HG03457 (cell line): ENCODE measurements around the gene PAX8.
"Not testable (repeated sequence)": the region's sequence is repeated elsewhere in the genome, so short reads cannot be mapped to it uniquely, and the experiment has no call there.

Source experiments
- ATAC-seq: cut with Tn5 transposase; IDR thresholded peaks from one replicate; pipeline ENCODE4 v1.9.1; 2021; ENCODE audit warnings: moderate number of reproducible peaks; ENCODE audit not compliant: unreplicated experiment

Gene PAX8

DNA sequence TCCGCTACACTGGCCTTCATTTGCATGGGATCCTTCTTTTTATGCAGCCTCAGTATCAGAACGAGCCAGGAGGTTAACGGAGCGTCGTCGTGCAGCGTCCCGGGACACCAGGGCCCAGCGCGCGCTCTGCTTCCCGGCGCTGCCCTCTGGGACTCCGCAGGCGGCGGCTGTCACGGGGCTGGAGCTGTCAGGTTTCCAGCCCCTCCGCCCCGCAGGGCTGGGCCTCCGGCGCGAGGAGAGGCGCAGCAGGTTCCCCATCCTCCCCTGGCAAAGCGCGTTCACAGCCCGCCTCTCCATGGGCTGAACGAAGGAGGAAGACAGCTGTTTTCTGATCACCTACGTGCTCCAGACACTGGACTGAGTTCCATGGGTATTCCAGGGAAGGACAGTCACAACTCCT lies 12.5 kb upstream of the PAX8 start:
- no peak for ATAC-seq

DNA sequence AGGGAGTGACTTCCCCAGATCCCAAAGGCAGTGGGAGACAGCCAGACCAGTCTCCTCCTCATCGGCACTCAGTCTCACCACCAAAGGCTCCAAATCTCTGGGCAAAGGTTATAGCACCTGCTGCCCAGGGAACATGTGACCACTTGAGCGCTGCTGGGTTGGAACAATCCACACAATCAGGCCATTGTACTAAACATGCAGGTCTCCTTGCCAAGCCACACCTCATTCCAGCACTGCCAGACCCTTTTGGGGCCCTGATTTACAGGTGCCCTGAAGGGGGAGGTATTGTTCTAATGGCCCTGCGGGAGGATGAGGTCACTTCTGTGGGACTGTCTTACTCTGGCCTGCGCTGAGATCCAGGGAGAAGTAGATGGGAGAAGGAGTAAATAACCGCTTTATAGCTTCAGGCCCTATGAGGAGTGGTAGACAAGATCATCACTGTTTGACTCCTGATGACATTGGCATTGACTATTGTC lies 10.0 kb upstream of the PAX8 start:
- not testable (repeated sequence) for ATAC-seq

DNA sequence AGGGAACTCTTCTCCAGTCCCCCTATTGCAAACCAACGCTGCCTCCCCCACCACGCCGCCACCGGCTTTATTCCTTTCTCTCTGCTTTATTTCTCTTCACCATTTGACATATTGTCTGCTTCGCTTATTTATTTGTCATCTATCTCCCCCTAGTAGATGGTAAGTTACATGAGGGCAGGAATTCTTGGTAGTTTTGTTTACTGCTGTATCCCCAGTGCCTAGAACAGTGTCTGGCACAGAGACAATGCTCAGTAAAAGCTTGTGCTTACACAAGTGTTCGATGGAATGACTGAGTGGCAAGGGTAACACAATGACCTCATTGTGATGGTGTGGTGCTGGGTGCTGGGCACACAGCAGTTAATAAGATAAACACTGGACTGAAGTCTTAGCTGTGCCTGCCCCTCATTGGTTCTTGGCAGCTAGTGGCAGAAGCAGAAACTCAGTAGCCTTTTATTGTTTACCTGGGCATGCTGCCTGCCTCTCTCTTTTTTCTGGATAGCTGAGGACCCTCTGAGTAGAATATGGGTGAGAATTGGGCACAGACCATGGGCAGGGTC lies 9.5 kb upstream of the PAX8 start:
- not testable (repeated sequence) for ATAC-seq

- no peak for ATAC-seq
These were observed 7.1 kb upstream of the PAX8 start for GRCh38 chr2:113285816-113286215.

GRCh38 chr2:113284999-113285398 lies 6.3 kb upstream of the PAX8 start:
- ATAC-seq, result not testable (repeated sequence)

GRCh38 chr2:113284476-113284875 lies 5.8 kb upstream of the PAX8 start:
- ATAC-seq, result no peak

- no peak for ATAC-seq
These were observed 5.1 kb upstream of the PAX8 start for GRCh38 chr2:113283704-113284284.

DNA sequence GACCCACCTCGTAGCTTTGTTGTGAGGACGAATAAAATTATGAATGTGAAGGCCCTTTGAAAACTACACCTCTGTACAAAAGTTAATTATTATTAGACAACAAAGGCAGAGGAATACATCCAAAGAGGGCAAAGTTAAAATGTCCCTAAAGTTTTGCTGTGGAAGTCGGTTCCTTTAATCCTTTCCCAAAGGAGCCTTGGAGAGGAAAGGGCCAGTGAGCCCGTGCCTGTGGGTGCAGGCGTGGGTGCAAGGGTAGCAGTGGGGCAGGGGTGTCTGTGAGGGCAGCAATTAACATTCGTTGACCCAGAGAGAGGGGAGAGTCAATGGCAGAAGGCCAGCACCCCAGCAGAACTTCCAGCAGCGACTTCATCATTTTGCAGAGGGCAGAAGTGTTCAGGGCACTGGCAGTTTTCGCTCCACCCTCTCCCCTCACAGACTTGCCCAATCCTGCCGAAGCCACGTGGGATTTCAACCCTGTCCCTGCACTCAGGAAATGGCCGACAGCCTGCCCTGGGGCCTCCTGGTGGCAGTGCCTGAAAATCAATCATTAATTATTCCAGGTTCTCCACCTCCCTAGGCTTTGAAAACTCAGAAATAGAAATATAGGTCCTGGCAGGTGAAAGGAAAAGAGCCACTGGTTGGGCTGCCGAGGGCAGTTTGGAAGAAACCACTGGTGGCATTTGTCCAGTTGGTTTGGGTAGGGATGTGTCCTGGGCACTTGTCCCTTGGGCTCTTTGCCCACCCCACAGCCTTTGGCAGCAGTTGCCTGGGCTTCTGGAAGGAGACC lies 4.2 kb upstream of the PAX8 start:
- no peak for ATAC-seq

- ATAC-seq, result no peak
These were observed 3.4 kb upstream of the PAX8 start for GRCh38 chr2:113281910-113282746.

DNA sequence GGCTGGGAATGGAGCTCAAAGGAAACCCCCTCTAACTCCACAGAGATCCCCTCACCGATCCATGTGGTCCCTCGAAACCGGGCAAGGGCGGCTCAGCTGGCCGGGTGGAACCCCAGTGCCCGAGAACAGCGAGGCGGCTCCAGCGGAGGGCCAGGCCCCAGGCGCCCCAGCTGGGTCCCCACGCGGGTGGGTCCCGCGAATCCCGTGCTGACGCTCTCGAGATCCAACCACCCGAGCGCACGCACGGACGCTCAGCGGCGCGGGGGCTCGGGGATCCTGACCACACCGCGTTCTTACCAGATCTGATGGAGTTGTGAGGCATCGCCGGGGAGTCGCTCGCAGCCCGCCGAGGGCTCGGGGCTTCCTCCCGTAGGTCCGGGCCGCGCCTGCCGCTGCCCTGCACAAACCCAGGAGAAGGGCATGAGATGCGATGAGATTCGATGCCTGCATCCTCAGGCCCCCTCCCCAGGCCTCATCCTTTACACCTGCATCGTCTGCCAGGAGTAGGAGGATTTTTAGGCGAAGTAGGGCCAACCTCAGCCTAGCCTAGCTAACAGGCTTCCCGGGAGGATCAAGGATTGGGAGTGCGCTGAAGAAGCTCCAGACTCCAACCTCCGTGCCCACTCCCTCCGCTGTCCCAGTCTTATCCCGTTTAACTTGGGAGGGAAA lies 514 bp downstream of the PAX8 start:
- no peak for ATAC-seq

- no peak for ATAC-seq
These were observed 1.1 kb downstream of the PAX8 start for GRCh38 chr2:113277474-113278072.

GRCh38 chr2:113276761-113277425 lies 1.8 kb downstream of the PAX8 start:
- ATAC-seq, result no peak

GRCh38 chr2:113276216-113276760 lies 2.4 kb downstream of the PAX8 start:
- ATAC-seq, result no peak

DNA sequence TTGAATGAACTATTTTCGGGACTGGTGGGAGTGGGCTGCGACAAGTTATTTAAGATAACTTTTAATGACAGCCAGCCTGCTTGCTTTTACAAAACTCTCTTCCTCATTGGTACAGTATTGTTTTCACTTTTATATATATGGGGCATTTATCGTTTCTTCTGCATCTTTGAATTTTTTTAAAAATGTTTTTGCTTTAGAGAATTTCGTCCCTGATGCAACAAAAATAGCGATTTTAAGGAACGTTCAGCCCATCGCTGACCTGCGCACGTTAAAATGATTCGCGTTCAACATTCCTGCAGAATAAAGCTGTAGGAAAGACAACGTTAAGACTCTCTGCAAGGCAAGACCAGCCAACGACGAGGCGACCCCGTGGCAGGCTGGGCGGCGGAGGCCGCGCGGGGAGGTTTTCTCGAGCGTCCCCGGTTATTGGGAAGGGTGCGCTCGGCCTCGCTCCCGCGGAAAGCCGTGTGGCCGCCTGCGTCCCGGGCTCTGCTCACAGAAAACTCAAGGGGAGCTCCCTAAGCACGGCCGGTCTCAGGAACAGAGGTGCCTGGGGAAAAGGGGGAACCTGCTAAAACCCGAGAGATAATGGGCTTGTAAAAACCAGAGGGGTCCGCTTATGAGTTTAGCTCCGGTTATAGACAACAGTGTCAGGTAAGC lies 3.0 kb downstream of the PAX8 start:
- no peak for ATAC-seq

DNA sequence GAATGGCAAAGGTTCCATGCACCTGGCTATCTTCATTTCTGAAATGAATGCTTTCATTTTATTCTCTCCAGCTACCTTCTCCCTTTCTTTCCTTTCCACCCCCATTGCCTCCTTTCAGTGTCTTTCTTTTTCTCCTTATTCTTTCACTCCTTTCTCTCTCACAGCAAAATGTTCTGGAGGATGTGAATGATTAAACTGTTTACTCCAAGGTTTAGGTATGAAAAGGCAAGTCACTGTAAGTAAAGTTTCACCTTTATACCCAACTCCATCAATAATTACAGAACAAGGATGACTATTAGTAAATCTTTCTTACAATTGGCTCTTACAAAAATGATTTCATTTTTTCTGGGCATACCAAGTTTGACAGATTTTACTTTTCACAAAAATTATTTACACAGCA lies 4.3 kb downstream of the PAX8 start:
- no peak for ATAC-seq

GRCh38 chr2:113273981-113274380 lies 4.7 kb downstream of the PAX8 start:
- no peak for ATAC-seq

GRCh38 chr2:113273027-113273551 lies 5.6 kb downstream of the PAX8 start:
- ATAC-seq, result no peak

DNA sequence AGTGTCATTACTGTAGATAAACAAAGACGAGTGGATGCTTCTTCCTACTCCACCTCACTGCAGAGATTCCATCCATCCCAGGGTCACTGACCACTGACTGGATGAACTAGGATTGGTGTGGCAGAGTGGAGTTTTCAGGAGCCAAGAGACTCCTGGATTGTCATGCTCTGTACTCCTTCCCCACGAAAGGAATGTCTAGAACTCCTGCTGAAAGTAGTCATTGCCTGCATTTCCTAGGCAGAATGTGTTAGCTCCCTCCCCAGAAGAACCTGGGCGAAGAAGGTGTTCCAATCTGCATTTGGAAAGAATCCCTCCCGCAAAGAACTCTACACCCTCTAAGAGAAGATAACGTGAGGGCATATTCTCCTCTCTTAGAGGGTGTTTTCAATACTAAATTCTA lies 6.2 kb downstream of the PAX8 start:
- ATAC-seq, result no peak
